Measurements from ENCODE around the gene NAGLU. TPM values are rescaled to one million over a fixed set of nuclear protein-coding genes. Genes with fewer than 3 reads are reported as not detected.

The NAGLU gene
- total and polyA plus RNA-seq, 2 of the 13 experiments (the other 11 are each of a cell fraction or from before 2014, with no cell fraction given) = 28.2 to 40.1 TPM

- TF ChIP-seq HMGXB3 (CRISPR knock-in tag; IDR thresholded peaks at IDR 0.05; ENCODE audit: borderline replicate concordance) = peak; percentile 95
- peak; percentile 77; the same call in 1 of the 2 replicates for TF ChIP-seq NKX3-1 (CRISPR knock-in tag; IDR thresholded peaks at IDR 0.05)
- TF ChIP-seq ZNF574 (CRISPR knock-in tag; IDR thresholded peaks at IDR 0.05) = peak; percentile 86
- peak; percentile 75 for TF ChIP-seq ZNF563 (CRISPR knock-in tag; IDR thresholded peaks at IDR 0.05)
- TF ChIP-seq ZNF678 (CRISPR knock-in tag; IDR thresholded peaks at IDR 0.05) = peak; percentile 71; the same call in 1 of the 2 replicates
- 0 out of 2 replicates have a peak, but pooled peaks have one; percentile 7 for TF ChIP-seq JUND (CRISPR knock-in tag; IDR thresholded peaks at IDR 0.05)
- peak; percentile 82 for TF ChIP-seq ZNF503 (CRISPR knock-in tag; IDR thresholded peaks at IDR 0.05)
- peak; percentile 64; the same call in 1 of the 2 replicates for TF ChIP-seq ZNF205 (CRISPR knock-in tag; IDR thresholded peaks at IDR 0.05)
- TF ChIP-seq DDIT3 (CRISPR knock-in tag; IDR thresholded peaks at IDR 0.05) = 0 out of 2 replicates have a peak, but pooled peaks have one; percentile 54
- TF ChIP-seq KMT2A (CRISPR knock-in tag; IDR thresholded peaks at IDR 0.05) = peak; percentile 87; the same call in 1 of the 2 replicates
- TF ChIP-seq NBN (conservative IDR thresholded peaks at IDR 0.05) = no peak
- peak; percentile 93 for TF ChIP-seq BORCS8-MEF2B (CRISPR knock-in tag; IDR thresholded peaks at IDR 0.05)
- TF ChIP-seq HIVEP1 (CRISPR knock-in tag; IDR thresholded peaks at IDR 0.05) = peak; percentile 60; the same call in 1 of the 2 replicates
- peak; percentile 95 for TF ChIP-seq MYPOP (CRISPR knock-in tag; IDR thresholded peaks at IDR 0.05)
- TF ChIP-seq MXD1 (CRISPR knock-in tag; IDR thresholded peaks at IDR 0.05) = peak; percentile 73; the same call in 1 of the 2 replicates
- TF ChIP-seq ZNF282 (IDR thresholded peaks at IDR 0.05; ENCODE audit: partially characterized antibody) = no peak
- no peak for TF ChIP-seq JUNB (CRISPR knock-in tag; IDR thresholded peaks at IDR 0.05; ENCODE audit: borderline replicate concordance)
Observed at GRCh38 chr17:42577532-42578281, 41.7 kb downstream of the NAGLU start, which contains the start of gene PSMC3IP (continued).

All from HepG2 (cell line).